Gastroesophageal sphincter (tissue), 4 donors: ENCODE measurements around the gene LIPG. TPM values are rescaled to one million over a fixed set of nuclear protein-coding genes. Genes with fewer than 3 reads are reported as not detected.

Experiments
- ATAC-seq: fragments of 150-250 bp; one replicate; pipeline ENCODE4 v1.9.1; 2016; ENCODE audit warnings: mild to moderate bottlenecking, moderate library complexity
- H3K27ac ChIP-seq, 4 donors: fragments of 200-600 bp; sonication (generic) in 3 of 4; 1 replicate in 3 of 4; 2 replicates in 1 of 4; pipeline ENCODE4 v1.5.1; 2016 to 2019
- H3K27me3 ChIP-seq: fragments of 200-600 bp; sonication (generic); one replicate; pipeline ENCODE4 v1.5.1; 2019
- H3K36me3 ChIP-seq, 2 donors: fragments of 200-600 bp; sonication (generic); one replicate each; pipeline ENCODE4 v1.5.1; 2019; ENCODE audit warnings: control low read depth in 1 of 2
- H3K4me1 ChIP-seq, 3 donors: fragments of 200-600 bp; sonication (generic); 1 replicate in 2 of 3; 2 replicates in 1 of 3; pipeline ENCODE4 v1.5.1; 2016 to 2019; ENCODE audit warnings: control low read depth in 2 of 3
- H3K4me3 ChIP-seq, 2 donors: fragments of 200-600 bp; sonication (generic); one replicate each; pipeline ENCODE4 v1.5.1; 2019; ENCODE audit warnings: mild to moderate bottlenecking in 1 of 2, moderate library complexity in 1 of 2
- H3K9me3 ChIP-seq, 3 donors: fragments of 200-600 bp; sonication (generic); one replicate each; pipeline ENCODE4 v1.5.1; 2017 to 2019; ENCODE audit warnings: control low read depth in 2 of 3
- EP300 ChIP-seq: sonication (generic); formaldehyde crosslinking; IDR thresholded peaks from one replicate; pipeline ENCODE4 v1.6.1; 2017; ENCODE audit warnings: antibody characterized with exemption, mild to moderate bottlenecking
- POLR2A ChIP-seq, 2 donors: fragments of 450-650 bp; IDR thresholded peaks; one replicate each; pipeline ENCODE4 v1.6.1; 2017; ENCODE audit warnings: antibody characterized with exemption in 2 of 2, mild to moderate bottlenecking in 2 of 2, moderate library complexity in 1 of 2
- POLR2AphosphoS5 ChIP-seq: sonication (generic); formaldehyde crosslinking; IDR thresholded peaks from one replicate; pipeline ENCODE4 v1.6.1; 2017; ENCODE audit warnings: antibody characterized with exemption
- WGBS, 2 donors: methylation state at CpG; one replicate each; pipeline ENCODE4 v1.1.5; 2018; ENCODE audit warnings: low coverage in 1 of 2; 5-methylcytosine and 5-hydroxymethylcytosine counted together
- total RNA-seq, 4 donors: library from RNA; depleted of rRNA; stranded (reverse); fragments of >200 nt; gene quantifications; one replicate each; pipeline ENCODE4 v1.1.0, GENCODE V29; 2016
- TF ChIP-seq, protein P1 (sequence below), 4 experiments: fragments of 200-600 bp in 2 of 4; fragments of 450-650 bp in 2 of 4; sonication (generic) in 1 of 4; IDR thresholded peaks; one replicate each; pipeline ENCODE4 v1.5.1; 2017 to 2019; ENCODE audit warnings: antibody characterized with exemption in 4 of 4, mild to moderate bottlenecking in 2 of 4, moderate library complexity in 2 of 4

LIPG gene
- total RNA-seq, 4 donors from 2014 or later = 0.12 to 12.4 (median 0.46) TPM

DNA sequence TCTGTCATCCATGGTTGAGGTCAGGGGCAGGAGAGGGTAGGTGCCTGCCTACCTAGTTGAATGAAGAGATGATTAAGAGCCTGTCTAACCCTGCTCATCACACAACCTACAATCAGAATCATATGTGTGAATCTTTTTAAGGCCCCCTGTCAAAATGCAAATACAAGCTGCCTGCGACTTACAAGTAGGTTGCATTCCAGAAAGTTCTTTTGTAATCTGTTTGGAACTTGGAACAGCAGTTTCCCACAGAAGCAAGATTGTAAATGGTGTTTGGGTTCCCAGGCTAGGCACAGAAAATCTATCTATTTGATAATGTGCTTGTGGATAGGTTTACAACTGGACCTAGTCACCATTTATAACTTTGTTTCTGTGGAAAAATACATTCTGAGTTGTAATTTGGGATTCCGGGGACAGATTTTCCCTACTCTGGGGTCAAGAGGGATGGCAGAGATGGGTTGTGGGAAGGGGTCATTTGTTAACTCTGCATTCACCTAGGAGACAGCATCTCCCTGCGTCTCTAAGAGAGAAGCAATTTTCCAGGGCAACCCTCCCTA lies 4.4 kb downstream of the LIPG start:
- H3K4me1 ChIP-seq = peaks cover 0 to 21% (median 14%) of the 10 kb centered on the region in 3 donors
- TF ChIP-seq POLR2AphosphoS5 (no peak), POLR2A (IDR thresholded peaks at IDR 0.05) (no peak), EP300 (no peak)
- TF ChIP-seq, protein P1, sequence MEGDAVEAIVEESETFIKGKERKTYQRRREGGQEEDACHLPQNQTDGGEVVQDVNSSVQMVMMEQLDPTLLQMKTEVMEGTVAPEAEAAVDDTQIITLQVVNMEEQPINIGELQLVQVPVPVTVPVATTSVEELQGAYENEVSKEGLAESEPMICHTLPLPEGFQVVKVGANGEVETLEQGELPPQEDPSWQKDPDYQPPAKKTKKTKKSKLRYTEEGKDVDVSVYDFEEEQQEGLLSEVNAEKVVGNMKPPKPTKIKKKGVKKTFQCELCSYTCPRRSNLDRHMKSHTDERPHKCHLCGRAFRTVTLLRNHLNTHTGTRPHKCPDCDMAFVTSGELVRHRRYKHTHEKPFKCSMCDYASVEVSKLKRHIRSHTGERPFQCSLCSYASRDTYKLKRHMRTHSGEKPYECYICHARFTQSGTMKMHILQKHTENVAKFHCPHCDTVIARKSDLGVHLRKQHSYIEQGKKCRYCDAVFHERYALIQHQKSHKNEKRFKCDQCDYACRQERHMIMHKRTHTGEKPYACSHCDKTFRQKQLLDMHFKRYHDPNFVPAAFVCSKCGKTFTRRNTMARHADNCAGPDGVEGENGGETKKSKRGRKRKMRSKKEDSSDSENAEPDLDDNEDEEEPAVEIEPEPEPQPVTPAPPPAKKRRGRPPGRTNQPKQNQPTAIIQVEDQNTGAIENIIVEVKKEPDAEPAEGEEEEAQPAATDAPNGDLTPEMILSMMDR (IDR thresholded peaks at IDR 0.05) = no peak
- H3K4me3 ChIP-seq = no peak overlapping the region
- no peak for ATAC-seq
- no peak overlapping the region for H3K27ac ChIP-seq
- WGBS, 2 donors = 71 to 82% methylated on average over 2 to 3 of the region's 3 CpGs
- H3K36me3 ChIP-seq = no peaks in the 10 kb centered on the region
- H3K27me3 ChIP-seq = peaks cover 61% of the 10 kb centered on the region
- no peaks in the 10 kb centered on the region for H3K9me3 ChIP-seq

DNA sequence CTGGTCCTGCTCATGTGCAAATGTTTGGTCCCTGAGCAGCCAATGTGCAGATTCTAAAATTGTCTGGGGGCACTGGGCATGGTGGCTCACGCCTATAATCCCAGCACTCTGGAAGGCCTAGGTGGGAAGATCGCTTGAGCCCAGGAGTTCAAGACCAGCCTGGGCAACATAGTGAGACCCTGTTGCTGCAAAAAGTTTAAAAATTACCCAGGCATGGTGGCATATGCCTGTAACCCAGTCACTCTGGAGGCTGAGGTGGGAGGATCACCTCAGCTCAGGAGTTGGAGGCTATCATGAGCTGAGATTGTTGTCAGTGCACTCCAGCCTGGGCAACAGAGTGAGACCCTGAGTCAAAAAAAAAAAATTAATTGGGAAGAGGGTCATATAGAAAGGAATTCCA lies 5.1 kb downstream of the LIPG start:
- ATAC-seq = no peak
- peaks cover 54% of the 10 kb centered on the region for H3K27me3 ChIP-seq
- no peaks in the 10 kb centered on the region for H3K36me3 ChIP-seq
- no peak overlapping the region for H3K27ac ChIP-seq
- TF ChIP-seq POLR2A (IDR thresholded peaks at IDR 0.05) = no peak
- TF ChIP-seq, protein P1 (IDR thresholded peaks at IDR 0.05) = no peak
- TF ChIP-seq EP300 = no peak
- TF ChIP-seq POLR2AphosphoS5 = no peak
- H3K9me3 ChIP-seq = no peaks in the 10 kb centered on the region
- peaks cover 0 to 14% (median 7%) of the 10 kb centered on the region in 3 donors for H3K4me1 ChIP-seq
- 0 to 92% methylated on average over 1 to 2 of the region's 2 CpGs for WGBS, 2 donors
- H3K4me3 ChIP-seq = no peak overlapping the region

DNA sequence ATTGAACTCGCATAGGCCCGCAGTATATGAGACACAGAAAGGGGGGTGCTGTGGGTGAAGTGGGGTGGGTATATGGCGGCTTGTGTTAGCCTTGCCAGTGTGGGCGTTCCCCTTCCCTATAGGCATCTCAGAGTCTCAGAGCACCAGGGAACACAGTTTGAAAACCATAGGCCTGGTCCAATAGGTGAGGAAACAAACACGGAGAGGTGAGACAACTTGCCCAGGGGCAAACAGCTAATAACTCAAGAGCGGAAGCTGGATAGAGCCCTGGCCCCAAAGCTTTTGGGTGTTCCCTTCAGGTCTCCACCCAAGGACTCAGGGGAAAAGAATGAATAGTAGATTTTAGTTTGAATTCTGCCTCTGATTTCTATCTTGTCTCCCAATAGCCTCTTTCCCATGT lies 7.9 kb downstream of the LIPG start:
- H3K36me3 ChIP-seq = no peaks in the 10 kb centered on the region
- TF ChIP-seq, protein P1 (IDR thresholded peaks at IDR 0.05) = no peak
- TF ChIP-seq POLR2AphosphoS5 (no peak), POLR2A (IDR thresholded peaks at IDR 0.05) (no peak), EP300 (no peak)
- no peak overlapping the region for H3K4me3 ChIP-seq
- H3K9me3 ChIP-seq = no peaks in the 10 kb centered on the region
- H3K27ac ChIP-seq = no peak overlapping the region
- no peaks in the 10 kb centered on the region for H3K4me1 ChIP-seq
- peaks cover 29% of the 10 kb centered on the region for H3K27me3 ChIP-seq
- ATAC-seq = no peak
- WGBS, 2 donors = 80% methylated on average over 1 to 6 of the region's 6 CpGs

DNA sequence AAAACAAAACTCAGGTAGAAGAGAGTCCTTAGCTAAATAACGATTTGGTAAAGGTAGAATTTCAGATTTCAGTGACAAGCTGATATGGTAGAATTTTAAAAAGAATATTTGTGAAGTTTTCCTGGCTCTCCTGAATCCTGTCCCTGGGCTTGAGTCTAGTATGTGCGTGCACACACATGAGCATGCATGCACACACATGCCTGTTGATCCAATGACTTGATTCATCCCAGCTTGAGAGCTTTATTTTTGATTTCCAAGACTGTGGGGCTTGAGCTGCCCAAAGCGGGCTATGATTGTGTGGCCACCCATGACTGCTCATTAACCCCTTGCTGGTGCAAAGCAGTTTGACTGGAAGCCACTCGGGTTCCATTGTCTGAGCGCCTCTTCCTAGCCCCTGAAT lies 9.0 kb downstream of the LIPG start:
- no peak overlapping the region for H3K4me3 ChIP-seq
- peaks cover 18% of the 10 kb centered on the region for H3K27me3 ChIP-seq
- no peak overlapping the region for H3K27ac ChIP-seq
- no peak for ATAC-seq
- no peaks in the 10 kb centered on the region for H3K4me1 ChIP-seq
- TF ChIP-seq, protein P1 (IDR thresholded peaks at IDR 0.05) = no peak
- TF ChIP-seq POLR2AphosphoS5 = no peak
- TF ChIP-seq POLR2A (IDR thresholded peaks at IDR 0.05) = no peak
- TF ChIP-seq EP300 = no peak
- no peaks in the 10 kb centered on the region for H3K36me3 ChIP-seq
- H3K9me3 ChIP-seq = no peaks in the 10 kb centered on the region
- 90 to 100% methylated on average over 2 to 4 of the region's 5 CpGs for WGBS, 2 donors

DNA sequence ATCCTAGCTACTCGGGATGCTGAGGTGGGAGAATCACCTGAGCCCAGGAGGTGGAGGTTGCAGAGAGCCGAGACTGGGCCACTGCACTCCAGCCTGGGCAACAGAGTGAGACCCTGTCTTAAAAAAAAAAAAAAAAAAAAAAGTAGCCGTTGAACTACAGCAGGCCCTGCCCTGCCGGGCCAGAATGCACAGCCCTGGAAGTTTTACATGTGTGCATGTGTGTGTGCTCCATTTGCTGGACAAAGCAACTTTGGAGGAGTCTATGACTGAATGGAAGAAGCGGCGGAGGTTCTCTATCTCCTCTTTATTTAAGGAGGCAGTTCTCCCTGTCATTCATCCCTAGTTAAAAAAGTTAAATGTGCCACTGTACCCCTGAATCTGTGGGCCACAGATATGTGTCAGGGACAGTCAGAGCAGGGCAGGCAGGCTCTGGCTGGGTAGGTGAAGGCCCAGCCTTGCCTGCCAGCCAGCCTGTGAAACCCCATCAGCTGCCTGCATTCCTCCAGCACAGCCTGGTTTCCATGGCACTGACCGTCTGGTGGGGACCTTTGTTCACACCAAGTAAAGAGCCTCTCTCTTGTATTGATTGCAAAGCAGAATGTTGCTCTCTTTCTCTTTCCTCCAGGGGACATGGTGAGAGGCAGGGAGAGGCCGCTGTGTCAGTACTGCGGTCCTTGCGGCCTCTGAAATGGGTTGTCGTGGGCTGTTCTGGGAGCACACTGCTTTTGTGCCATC lies 10.9 kb downstream of the LIPG start:
- no peaks in the 10 kb centered on the region for H3K36me3 ChIP-seq
- H3K4me1 ChIP-seq = no peaks in the 10 kb centered on the region
- H3K27me3 ChIP-seq = peaks cover 10% of the 10 kb centered on the region
- no peak overlapping the region for H3K4me3 ChIP-seq
- no peak for TF ChIP-seq POLR2AphosphoS5
- TF ChIP-seq, protein P1 (IDR thresholded peaks at IDR 0.05) = no peak
- no peak for ATAC-seq
- H3K9me3 ChIP-seq = no peaks in the 10 kb centered on the region
- H3K27ac ChIP-seq = no peak overlapping the region
- 86 to 95% methylated on average over 4 to 8 of the region's 11 CpGs for WGBS, 2 donors
